GM12892 (cell line): ENCODE measurements around the gene CX3CR1.
A peak's percentile ranks its signal among the peaks of the same experiment; 100 is the strongest.

Experiments used
- POLR2A ChIP-seq: IDR thresholded peaks from 2 replicates; pipeline ENCODE4 v1.6.1; 2011; ENCODE audit warnings: low read depth, low read length, control low read depth
- POLR2AphosphoS5 ChIP-seq: IDR thresholded peaks from 2 replicates; pipeline ENCODE4 v1.6.1; 2011; ENCODE audit warnings: low read depth, low read length, control low read depth
- TAF1 ChIP-seq: IDR thresholded peaks from 2 replicates; pipeline ENCODE4 v1.6.1; 2011; ENCODE audit warnings: low read depth, mild to moderate bottlenecking, control low read depth, low read length, borderline replicate concordance

DNA sequence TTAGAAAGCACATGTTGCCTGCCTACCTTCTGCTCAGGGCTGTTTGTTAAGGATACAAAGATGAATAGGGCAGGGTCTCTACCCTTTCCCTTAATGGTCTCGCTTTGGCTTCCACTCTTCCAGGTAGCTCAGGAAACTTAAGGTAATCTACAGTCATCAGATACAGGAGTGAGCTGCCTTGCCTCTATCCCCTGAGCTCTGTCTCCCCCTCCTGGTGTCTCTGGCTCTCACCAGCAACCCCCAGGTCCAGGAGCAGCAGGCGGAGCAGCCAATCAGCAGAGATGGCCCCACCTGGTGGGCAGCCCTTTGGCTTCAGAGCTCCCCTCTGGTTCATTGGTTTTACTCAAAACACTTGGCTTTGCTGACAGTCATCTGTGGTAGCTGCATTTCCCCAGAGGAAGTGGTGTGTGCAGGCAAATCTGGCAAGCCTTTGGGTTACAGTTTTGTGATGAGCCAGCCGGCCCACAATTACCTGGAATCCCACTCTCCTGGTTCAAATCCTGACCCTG, 8.5 kb upstream of the CX3CR1 start:
- no peak for TF ChIP-seq POLR2A
- TF ChIP-seq POLR2AphosphoS5, result no peak
- TF ChIP-seq TAF1, result 0 out of 2 replicates have a peak, but pooled peaks have one; percentile 32
